Fibroblast of lung (primary cell): Measurements from ENCODE around the gene ATXN1.

Experiments
- EZH2 ChIP-seq: IDR thresholded peaks from 2 replicates; pipeline ENCODE4 v1.5.1; 2012; ENCODE audit warnings: low read length, control low read depth, mild to moderate bottlenecking; ENCODE audit errors: missing control alignments
- TF ChIP-seq, protein P1 (sequence below), 2 donors: IDR thresholded peaks in 1 of 2; conservative IDR thresholded peaks in 1 of 2; 1 replicate in 1 of 2; 2 replicates in 1 of 2; pipeline ENCODE4 v1.5.1; 2011 to 2012; ENCODE audit warnings: low read length in 2 of 2, control low read depth in 1 of 2, inconsistent platforms in 1 of 2, low read depth in 1 of 2, mild to moderate bottlenecking in 1 of 2

DNA sequence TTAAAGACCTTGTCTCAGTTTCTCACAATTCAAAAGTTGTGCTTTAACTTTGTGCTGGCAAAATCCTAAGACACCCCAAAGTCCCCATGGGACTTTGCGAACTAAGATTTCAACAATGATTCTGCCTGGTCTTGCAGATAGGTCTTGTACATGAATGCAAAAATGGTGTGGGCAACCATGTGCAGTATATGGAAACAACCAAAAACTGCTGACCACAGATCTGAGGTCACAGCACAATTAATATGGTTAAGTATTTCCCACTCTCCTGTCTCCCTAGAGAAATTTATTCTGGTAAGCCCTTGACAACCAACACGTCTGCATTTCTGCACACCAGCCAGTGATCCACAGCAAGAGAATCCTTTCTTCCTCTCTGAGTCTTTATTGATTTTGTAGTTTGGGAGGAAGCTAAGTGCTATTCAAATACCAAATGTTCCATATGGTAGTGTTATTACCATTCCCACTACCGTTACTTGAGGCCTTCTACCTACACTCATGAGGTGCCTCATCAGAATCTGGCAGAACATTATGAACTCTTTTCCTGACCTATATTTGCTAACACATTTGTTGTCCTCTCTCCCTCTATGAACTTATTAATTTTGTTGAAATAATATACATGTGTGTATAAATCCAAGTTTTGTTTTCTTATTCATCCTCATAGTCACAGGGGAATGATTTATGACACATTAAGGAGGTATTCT is 178.7 kb downstream of the ATXN1 start:
- TF ChIP-seq, protein P1, sequence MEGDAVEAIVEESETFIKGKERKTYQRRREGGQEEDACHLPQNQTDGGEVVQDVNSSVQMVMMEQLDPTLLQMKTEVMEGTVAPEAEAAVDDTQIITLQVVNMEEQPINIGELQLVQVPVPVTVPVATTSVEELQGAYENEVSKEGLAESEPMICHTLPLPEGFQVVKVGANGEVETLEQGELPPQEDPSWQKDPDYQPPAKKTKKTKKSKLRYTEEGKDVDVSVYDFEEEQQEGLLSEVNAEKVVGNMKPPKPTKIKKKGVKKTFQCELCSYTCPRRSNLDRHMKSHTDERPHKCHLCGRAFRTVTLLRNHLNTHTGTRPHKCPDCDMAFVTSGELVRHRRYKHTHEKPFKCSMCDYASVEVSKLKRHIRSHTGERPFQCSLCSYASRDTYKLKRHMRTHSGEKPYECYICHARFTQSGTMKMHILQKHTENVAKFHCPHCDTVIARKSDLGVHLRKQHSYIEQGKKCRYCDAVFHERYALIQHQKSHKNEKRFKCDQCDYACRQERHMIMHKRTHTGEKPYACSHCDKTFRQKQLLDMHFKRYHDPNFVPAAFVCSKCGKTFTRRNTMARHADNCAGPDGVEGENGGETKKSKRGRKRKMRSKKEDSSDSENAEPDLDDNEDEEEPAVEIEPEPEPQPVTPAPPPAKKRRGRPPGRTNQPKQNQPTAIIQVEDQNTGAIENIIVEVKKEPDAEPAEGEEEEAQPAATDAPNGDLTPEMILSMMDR (conservative IDR thresholded peaks at IDR 0.05 in 1 of 2, IDR thresholded peaks at IDR 0.05 in 1 of 2; ENCODE audit: low read depth in 1 of 2, low read length in 2 of 2) = no peak
- no peak for TF ChIP-seq EZH2
